Stimulated activated CD8-positive, alpha-beta memory T cell treated with anti-CD3 and anti-CD28 coated beads, Interleukin-15, amount 100 ng/mL, for 48 hours (primary cell): ENCODE data around the gene HTR1D.

ENCODE experiments used
- DNase-seq, 2 donors: peaks; one replicate each; pipeline ENCODE4 v3.0.0-alpha.2; 2020; ENCODE audit warnings: low read depth in 2 of 2

Gene HTR1D

GRCh38 chr1:23150742-23151141, 66.6 kb downstream of the HTR1D start:
- no peak for DNase-seq

GRCh38 chr1:23150125-23150524, 67.2 kb downstream of the HTR1D start:
- DNase-seq: no peak

- no peak for DNase-seq
Observed at GRCh38 chr1:23149114-23149513, 68.2 kb downstream of the HTR1D start.

- DNase-seq: no peak
Observed at GRCh38 chr1:23148084-23148483, 69.2 kb downstream of the HTR1D start.
